Activated T-cell treated with anti-CD3 and anti-CD28 coated beads, Interleukin-2, amount 50 U/mL, for 4 hours (primary cell): Measurements from ENCODE around the gene PLXNB3. TPM values are rescaled to one million over a fixed set of nuclear protein-coding genes. Genes with fewer than 3 reads are reported as not detected.

Experiments used
- ATAC-seq, 2 donors: fragments of 200-7000 bp; cut with Tn5 transposase; one replicate each; pipeline ENCODE4 v1.10.0; 2021
- DNase-seq: peaks from one replicate; pipeline ENCODE4 v3.0.0-alpha.2; 2020
- H3K27me3 Mint-ChIP-seq: one replicate; pipeline ENCODE4 v1.8.0; 2021; ENCODE audit warnings: low read depth, mixed read lengths
- H3K36me3 Mint-ChIP-seq: one replicate; pipeline ENCODE4 v1.8.0; 2022; ENCODE audit warnings: mixed read lengths; ENCODE audit not compliant: insufficient read depth
- H3K4me1 Mint-ChIP-seq: one replicate; pipeline ENCODE4 v1.8.0; 2021; ENCODE audit warnings: low read depth, mixed read lengths
- H3K4me3 Mint-ChIP-seq: one replicate; pipeline ENCODE4 v1.8.0; 2021; ENCODE audit warnings: mild to moderate bottlenecking, moderate library complexity, mixed read lengths
- H3K9me3 Mint-ChIP-seq: one replicate; pipeline ENCODE4 v1.8.0; 2021; ENCODE audit warnings: mixed read lengths
- total RNA-seq, 3 donors: library from RNA; stranded (reverse); gene quantifications; one replicate each; pipeline ENCODE4 v1.2.1, GENCODE V29; 2021

Gene PLXNB3
- total RNA-seq, 3 donors from 2014 or later: 0.40 to 0.66 (median 0.46) TPM

DNA sequence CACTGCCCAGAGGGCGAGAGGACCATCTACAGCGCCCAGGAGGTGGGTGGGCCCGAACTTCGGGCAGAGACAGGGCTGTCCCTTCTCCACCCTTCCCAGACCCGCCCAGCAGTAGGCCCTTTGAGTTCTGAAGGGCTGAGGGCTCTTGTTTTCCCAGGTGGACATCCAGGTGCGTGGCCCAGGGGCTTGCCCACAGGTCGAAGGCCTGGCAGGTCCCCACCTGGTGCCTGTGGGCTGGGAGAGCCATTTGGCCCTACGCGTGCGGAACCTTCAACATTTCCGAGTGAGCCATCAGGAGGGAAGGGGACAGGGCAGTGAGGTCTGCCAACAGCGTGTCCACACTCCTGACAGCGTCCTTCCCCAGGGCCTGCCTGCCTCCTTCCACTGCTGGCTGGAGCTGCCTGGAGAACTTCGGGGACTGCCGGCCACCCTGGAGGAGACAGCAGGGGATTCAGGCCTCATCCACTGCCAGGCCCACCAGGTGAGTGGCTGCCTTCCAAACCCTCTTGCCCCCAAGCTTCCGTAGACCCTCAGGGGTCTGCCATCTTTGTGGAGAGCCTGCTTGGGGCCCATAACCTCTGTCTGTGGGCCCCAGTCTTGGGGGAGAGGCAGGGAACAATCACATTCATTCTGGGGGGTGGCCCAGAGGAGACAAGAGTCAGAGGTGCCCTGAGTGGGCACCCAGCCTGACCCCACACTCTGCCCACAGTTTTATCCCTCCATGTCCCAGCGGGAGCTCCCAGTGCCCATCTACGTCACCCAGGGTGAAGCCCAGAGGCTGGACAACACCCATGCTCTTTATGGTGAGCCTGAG lies 6.8 kb downstream of the PLXNB3 start:
- peaks cover 4% of the 10 kb centered on the region for H3K4me1 Mint-ChIP-seq
- DNase-seq (no peak), ATAC-seq (no peak)
- no peak overlapping the region for H3K4me3 Mint-ChIP-seq
- no peaks in the 10 kb centered on the region for H3K27me3 Mint-ChIP-seq
- H3K36me3 Mint-ChIP-seq: no peaks in the 10 kb centered on the region
- no peaks in the 10 kb centered on the region for H3K9me3 Mint-ChIP-seq

DNA sequence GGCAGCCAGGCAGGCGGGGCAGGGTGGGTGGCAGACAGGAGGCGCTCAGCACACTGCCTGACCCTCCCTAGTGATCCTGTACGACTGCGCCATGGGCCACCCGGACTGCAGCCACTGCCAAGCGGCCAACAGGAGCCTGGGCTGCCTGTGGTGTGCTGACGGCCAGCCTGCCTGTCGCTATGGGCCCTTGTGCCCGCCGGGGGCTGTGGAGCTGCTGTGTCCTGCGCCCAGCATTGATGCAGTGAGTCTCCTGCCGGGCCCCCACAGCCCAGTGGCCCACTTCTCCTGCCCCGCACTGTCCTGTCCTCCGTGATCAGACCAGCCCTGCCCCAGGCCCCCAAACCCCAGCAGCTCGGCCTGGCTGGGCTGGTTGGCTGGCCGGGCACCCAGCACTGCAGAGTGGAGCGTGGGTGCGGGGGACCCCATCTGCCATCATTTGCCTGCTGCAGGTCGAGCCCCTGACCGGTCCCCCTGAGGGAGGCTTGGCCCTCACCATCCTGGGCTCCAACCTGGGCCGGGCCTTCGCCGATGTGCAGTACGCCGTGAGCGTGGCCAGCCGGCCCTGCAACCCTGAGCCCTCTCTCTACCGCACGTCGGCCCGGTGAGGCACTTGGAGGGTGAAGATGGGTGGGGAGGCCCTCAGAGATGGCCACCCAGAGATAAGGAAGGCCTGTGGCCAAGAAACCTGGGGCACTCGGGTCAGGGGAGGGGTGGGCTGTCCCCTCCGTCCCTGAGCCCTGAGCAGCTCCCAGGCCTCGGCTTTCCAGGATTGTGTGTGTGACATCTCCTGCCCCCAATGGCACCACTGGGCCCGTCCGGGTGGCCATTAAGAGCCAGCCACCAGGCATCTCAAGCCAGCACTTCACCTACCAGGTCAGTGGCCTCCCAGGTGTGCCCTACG lies 7.6 kb downstream of the PLXNB3 start:
- Mint-ChIP-seq H3K4me1 (peaks cover 1% of the 10 kb centered on the region), H3K9me3 (no peaks in the 10 kb centered on the region), H3K36me3 (no peaks in the 10 kb centered on the region), H3K4me3 (no peak overlapping the region), H3K27me3 (no peaks in the 10 kb centered on the region)
- ATAC-seq (no peak), DNase-seq (no peak)

DNA sequence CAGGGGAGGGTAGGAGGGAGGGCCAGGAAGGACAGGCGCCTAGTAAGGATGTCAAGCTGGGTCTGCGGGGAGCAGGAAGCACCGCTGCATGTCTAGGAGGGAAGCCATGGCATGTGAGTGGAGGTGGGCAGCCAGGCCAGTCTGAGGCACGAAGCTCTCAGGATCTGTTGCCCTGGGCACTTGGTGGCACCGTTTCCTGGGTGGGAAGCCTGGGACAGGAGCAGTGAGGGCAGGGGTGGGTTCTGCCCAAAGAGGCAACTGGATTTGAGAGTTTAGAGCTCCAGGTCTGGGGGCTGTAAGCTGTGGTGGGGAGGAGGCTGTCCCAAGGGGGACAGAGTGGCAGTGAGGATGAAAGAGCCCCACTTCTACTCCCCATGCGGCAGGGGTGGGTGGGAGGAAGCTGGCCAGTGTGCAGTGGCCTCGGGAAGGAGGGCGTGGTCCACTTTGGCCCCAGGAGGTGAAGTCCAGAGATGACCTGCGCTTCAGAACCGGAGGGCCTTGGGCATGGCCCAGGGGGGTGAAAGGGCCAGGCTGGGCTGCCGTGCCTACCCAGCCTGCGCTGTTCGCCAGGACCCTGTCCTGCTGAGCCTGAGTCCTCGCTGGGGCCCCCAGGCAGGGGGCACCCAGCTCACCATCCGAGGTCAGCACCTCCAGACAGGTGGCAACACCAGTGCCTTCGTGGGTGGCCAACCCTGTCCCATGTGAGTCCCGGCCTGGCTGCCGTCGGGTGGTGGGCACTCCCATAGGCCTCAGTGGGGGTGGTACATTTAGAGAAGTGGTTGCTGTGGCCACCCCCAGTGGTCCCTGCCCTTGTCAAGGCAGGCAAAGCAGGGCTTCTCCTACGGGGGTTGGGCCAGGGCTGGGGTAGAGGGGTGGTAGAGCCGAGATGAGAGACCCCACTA lies 8.5 kb downstream of the PLXNB3 start:
- Mint-ChIP-seq H3K36me3 (no peaks in the 10 kb centered on the region), H3K4me1 (peaks cover 1% of the 10 kb centered on the region), H3K27me3 (peaks cover 1% of the 10 kb centered on the region), H3K4me3 (no peak overlapping the region), H3K9me3 (no peaks in the 10 kb centered on the region)
- no peak for DNase-seq
- no peak for ATAC-seq

GRCh38 chrX:153773218-153773611 lies 9.2 kb downstream of the PLXNB3 start:
- Mint-ChIP-seq H3K4me3 (no peak overlapping the region), H3K4me1 (no peaks in the 10 kb centered on the region)
- no peak for DNase-seq

DNA sequence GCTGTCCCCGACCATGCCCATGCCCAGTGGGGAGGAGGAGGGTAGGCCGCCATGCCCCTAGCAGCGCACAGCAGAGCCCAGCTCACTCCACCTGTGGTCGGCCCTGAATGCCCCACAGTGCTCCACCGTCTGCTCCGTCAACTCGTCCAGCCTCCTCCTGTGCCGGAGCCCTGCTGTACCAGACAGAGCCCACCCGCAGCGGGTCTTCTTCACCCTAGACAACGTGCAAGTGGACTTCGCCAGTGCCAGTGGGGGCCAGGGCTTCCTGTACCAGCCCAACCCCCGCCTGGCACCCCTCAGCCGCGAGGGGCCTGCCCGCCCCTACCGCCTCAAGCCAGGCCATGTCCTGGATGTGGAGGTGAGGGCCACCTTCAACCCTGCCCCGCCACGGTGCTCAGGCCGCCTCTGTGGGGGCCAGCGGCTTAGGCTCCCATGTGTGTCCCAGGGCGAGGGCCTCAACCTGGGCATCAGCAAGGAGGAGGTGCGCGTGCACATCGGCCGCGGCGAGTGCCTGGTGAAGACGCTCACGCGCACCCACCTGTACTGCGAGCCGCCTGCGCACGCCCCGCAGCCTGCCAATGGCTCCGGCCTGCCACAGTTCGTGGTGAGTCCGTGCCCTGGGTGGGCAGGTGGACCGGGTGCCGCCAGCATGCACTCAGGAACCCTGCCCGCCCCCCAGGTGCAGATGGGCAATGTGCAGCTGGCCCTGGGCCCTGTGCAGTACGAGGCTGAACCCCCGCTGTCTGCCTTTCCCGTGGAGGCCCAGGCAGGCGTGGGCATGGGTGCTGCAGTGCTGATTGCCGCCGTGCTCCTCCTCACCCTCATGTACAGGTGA lies 9.9 kb downstream of the PLXNB3 start:
- H3K9me3 Mint-ChIP-seq: no peaks in the 10 kb centered on the region
- no peak overlapping the region for H3K4me3 Mint-ChIP-seq
- ATAC-seq (no peak), DNase-seq (no peak)
- no peaks in the 10 kb centered on the region for H3K36me3 Mint-ChIP-seq
- H3K27me3 Mint-ChIP-seq: peaks cover 2% of the 10 kb centered on the region
- no peaks in the 10 kb centered on the region for H3K4me1 Mint-ChIP-seq

More at GRCh38 chrX:153773218-153773611, 9.2 kb downstream of the PLXNB3 start:
- no peak for ATAC-seq
- Mint-ChIP-seq H3K9me3 (no peaks in the 10 kb centered on the region), H3K36me3 (no peaks in the 10 kb centered on the region), H3K27me3 (peaks cover 2% of the 10 kb centered on the region)

- Mint-ChIP-seq H3K4me3 (no peak overlapping the region), H3K36me3 (no peaks in the 10 kb centered on the region), H3K9me3 (no peaks in the 10 kb centered on the region), H3K27me3 (peaks cover 3% of the 10 kb centered on the region), H3K4me1 (no peaks in the 10 kb centered on the region)
- DNase-seq (no peak), ATAC-seq (no peak)
Measured at GRCh38 chrX:153774576-153775292, 10.7 kb downstream of the PLXNB3 start.

- ATAC-seq (no peak), DNase-seq (no peak)
- peaks cover 4% of the 10 kb centered on the region for H3K4me1 Mint-ChIP-seq
- no peaks in the 10 kb centered on the region for H3K36me3 Mint-ChIP-seq
- peaks cover 10% of the 10 kb centered on the region for H3K27me3 Mint-ChIP-seq
- no peak overlapping the region for H3K4me3 Mint-ChIP-seq
- no peaks in the 10 kb centered on the region for H3K9me3 Mint-ChIP-seq
Measured at GRCh38 chrX:153775293-153776119, 11.5 kb downstream of the PLXNB3 start.

DNA sequence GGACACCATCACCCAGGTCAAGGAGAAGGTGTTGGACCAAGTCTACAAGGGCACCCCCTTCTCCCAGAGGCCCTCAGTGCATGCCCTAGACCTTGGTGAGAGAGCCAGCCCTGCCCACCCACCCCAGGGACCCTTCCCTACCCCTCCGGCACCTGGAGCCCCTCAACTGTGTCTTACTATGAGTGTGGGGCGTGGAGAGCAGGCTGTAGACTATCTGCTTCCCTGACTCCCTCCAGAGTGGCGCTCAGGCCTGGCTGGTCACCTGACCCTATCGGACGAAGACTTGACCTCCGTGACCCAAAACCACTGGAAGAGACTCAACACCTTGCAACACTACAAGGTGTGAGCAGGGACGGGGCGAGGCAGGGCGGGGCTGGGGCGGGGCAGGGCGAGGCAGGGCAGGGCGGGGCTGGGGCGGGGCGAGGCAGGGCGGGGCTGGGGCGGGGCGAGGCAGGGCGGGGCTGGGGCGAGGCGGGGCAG lies 12.1 kb downstream of the PLXNB3 start:
- Mint-ChIP-seq H3K36me3 (no peaks in the 10 kb centered on the region), H3K4me3 (no peak overlapping the region), H3K9me3 (no peaks in the 10 kb centered on the region), H3K4me1 (peaks cover 4% of the 10 kb centered on the region), H3K27me3 (peaks cover 10% of the 10 kb centered on the region)
- no peak for ATAC-seq
- no peak for DNase-seq

- no peak for DNase-seq
- Mint-ChIP-seq H3K36me3 (no peaks in the 10 kb centered on the region), H3K4me1 (peaks cover 4% of the 10 kb centered on the region), H3K9me3 (no peaks in the 10 kb centered on the region), H3K4me3 (no peak overlapping the region), H3K27me3 (peaks cover 10% of the 10 kb centered on the region)
- ATAC-seq: no peak
Measured at GRCh38 chrX:153776611-153777045, 12.6 kb downstream of the PLXNB3 start.

GRCh38 chrX:153777261-153778090 lies 13.4 kb downstream of the PLXNB3 start:
- H3K4me1 Mint-ChIP-seq: peaks cover 4% of the 10 kb centered on the region
- H3K9me3 Mint-ChIP-seq: no peaks in the 10 kb centered on the region
- ATAC-seq (no peak), DNase-seq (no peak)
- no peak overlapping the region for H3K4me3 Mint-ChIP-seq
- no peaks in the 10 kb centered on the region for H3K36me3 Mint-ChIP-seq
- H3K27me3 Mint-ChIP-seq: peaks cover 10% of the 10 kb centered on the region

DNA sequence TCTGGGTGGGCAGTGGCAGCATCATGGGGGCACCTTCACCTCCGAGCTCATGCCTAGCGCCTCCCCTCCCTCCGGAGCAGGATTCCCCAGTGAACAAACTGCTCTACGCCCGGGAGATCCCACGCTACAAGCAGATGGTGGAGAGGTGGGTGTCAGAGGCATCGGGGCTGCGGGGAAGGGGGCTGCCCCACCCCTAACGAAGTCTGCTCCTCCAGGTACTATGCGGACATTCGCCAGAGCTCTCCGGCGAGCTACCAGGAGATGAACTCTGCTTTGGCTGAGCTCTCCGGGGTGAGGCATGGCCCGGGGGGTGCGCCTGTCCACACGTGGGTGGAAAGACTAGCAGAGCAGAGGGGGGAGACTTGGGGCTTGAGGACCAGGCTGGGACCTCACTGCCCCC lies 14.1 kb downstream of the PLXNB3 start:
- no peak overlapping the region for H3K4me3 Mint-ChIP-seq
- no peaks in the 10 kb centered on the region for H3K36me3 Mint-ChIP-seq
- H3K27me3 Mint-ChIP-seq: peaks cover 10% of the 10 kb centered on the region
- no peak for DNase-seq
- peaks cover 4% of the 10 kb centered on the region for H3K4me1 Mint-ChIP-seq
- H3K9me3 Mint-ChIP-seq: no peaks in the 10 kb centered on the region
- ATAC-seq: no peak
